Measurements from ENCODE around the gene SDCBP2.

DNA sequence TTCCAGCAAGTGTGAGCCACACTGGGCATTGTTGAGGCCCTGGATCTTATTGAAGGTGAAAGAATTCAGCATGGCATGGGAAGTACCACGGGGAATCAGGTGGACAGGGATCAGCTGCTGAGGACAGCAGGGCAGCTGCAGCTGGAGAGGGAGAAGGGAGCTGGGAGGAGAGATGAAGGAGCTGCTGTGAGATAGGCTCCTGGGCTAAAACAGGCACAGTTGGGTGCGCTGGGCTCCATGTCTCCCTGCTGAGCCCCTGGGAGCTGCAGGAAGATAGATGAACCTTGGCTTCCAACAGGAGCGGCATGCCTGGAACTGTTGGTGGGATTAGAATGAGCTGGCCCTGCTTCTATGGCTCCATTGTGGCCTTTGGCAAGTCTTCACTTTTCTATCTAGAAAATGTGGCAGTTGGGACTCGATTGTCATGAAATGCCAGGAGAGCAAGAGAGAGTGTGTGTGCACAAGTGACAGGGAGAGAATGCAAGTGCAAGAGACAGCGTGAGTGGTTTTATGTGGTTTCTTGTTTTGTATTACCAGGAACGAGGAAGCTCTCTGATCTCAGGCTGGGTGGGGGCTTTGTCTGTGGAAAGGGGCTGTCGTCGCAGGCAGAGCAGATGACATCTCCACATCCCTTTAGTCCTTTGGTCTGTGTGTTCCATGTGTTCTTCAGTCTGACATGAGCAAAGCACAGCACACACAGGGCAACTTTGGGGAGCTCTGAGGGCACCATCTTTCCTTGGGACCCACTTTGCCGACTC lies 42.5 kb downstream of the SDCBP2 start:
- no peak for TF ChIP-seq EZH2 (IDR thresholded peaks at IDR 0.05; ENCODE audit: low read depth, low read length, severe bottlenecking)
- TF ChIP-seq NANOG (IDR thresholded peaks at IDR 0.05; ENCODE audit: insufficient read depth, low read depth, low read length, poor library complexity, severe bottlenecking), result no peak
- TF ChIP-seq, protein P1, sequence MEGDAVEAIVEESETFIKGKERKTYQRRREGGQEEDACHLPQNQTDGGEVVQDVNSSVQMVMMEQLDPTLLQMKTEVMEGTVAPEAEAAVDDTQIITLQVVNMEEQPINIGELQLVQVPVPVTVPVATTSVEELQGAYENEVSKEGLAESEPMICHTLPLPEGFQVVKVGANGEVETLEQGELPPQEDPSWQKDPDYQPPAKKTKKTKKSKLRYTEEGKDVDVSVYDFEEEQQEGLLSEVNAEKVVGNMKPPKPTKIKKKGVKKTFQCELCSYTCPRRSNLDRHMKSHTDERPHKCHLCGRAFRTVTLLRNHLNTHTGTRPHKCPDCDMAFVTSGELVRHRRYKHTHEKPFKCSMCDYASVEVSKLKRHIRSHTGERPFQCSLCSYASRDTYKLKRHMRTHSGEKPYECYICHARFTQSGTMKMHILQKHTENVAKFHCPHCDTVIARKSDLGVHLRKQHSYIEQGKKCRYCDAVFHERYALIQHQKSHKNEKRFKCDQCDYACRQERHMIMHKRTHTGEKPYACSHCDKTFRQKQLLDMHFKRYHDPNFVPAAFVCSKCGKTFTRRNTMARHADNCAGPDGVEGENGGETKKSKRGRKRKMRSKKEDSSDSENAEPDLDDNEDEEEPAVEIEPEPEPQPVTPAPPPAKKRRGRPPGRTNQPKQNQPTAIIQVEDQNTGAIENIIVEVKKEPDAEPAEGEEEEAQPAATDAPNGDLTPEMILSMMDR (IDR thresholded peaks at IDR 0.05; ENCODE audit: control extremely low read depth in 1 of 3, insufficient read depth in 1 of 3, low read depth in 1 of 3, low read length in 3 of 3), result no peak
- TF ChIP-seq, protein P2, sequence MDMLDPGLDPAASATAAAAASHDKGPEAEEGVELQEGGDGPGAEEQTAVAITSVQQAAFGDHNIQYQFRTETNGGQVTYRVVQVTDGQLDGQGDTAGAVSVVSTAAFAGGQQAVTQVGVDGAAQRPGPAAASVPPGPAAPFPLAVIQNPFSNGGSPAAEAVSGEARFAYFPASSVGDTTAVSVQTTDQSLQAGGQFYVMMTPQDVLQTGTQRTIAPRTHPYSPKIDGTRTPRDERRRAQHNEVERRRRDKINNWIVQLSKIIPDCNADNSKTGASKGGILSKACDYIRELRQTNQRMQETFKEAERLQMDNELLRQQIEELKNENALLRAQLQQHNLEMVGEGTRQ (IDR thresholded peaks at IDR 0.05; ENCODE audit: low read length), result no peak
- no peak for TF ChIP-seq SIN3A (conservative IDR thresholded peaks at IDR 0.05 in 1 of 2, IDR thresholded peaks at IDR 0.05 in 1 of 2; ENCODE audit: low read depth in 1 of 2, low read length in 2 of 2)
- TF ChIP-seq, protein P3, sequence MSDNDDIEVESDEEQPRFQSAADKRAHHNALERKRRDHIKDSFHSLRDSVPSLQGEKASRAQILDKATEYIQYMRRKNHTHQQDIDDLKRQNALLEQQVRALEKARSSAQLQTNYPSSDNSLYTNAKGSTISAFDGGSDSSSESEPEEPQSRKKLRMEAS (IDR thresholded peaks at IDR 0.05), result no peak
- TF ChIP-seq SP2 (IDR thresholded peaks at IDR 0.05; ENCODE audit: low read length), result no peak

Measured in H1 (cell line).